ENCODE results near the gene PLEKHG3.
A peak's percentile ranks its signal among the peaks of the same experiment; 100 is the strongest.

The PLEKHG3 gene

GRCh38 chr14:64760916-64761315, 56.7 kb downstream of the PLEKHG3 start:
- Histone ChIP-seq H3K27me3 (ENCODE audit: insufficient read depth, low read length, poor library complexity, severe bottlenecking) (no peaks in the 10 kb centered on the region), H3K4me2 (ENCODE audit: low read depth, low read length, poor library complexity, severe bottlenecking) (no peak overlapping the region), H3F3A (ENCODE audit: low read depth) (no peaks in the 10 kb centered on the region), H3K79me2 (ENCODE audit: insufficient read depth, low read length) (no peaks in the 10 kb centered on the region), H3K9ac (ENCODE audit: low read depth, low read length, poor library complexity, severe bottlenecking) (no peak overlapping the region), H3K9me2 (replicated peaks; ENCODE audit: low read depth, low read length) (no peaks in the 10 kb centered on the region), H4K20me1 (ENCODE audit: insufficient read depth, low read length, poor library complexity, severe bottlenecking) (no peaks in the 10 kb centered on the region), H3K4me3 (ENCODE audit: low read length, poor library complexity, severe bottlenecking) (no peak overlapping the region), H3K4me1 (ENCODE audit: insufficient read depth, low read length, poor library complexity, severe bottlenecking) (peaks cover 32% of the 10 kb centered on the region), H3K9me3 (ENCODE audit: insufficient read depth, low read depth, low read length) (no peaks in the 10 kb centered on the region), H2AFZ (ENCODE audit: low read length) (no peak overlapping the region), H3K36me3 (ENCODE audit: insufficient read depth, low read length) (no peaks in the 10 kb centered on the region)
- TF ChIP-seq EZH2phosphoT487 (IDR thresholded peaks at IDR 0.05; ENCODE audit: borderline replicate concordance) (no peak), CTCF (conservative IDR thresholded peaks at IDR 0.05; ENCODE audit: low read length) (no peak)

DNA sequence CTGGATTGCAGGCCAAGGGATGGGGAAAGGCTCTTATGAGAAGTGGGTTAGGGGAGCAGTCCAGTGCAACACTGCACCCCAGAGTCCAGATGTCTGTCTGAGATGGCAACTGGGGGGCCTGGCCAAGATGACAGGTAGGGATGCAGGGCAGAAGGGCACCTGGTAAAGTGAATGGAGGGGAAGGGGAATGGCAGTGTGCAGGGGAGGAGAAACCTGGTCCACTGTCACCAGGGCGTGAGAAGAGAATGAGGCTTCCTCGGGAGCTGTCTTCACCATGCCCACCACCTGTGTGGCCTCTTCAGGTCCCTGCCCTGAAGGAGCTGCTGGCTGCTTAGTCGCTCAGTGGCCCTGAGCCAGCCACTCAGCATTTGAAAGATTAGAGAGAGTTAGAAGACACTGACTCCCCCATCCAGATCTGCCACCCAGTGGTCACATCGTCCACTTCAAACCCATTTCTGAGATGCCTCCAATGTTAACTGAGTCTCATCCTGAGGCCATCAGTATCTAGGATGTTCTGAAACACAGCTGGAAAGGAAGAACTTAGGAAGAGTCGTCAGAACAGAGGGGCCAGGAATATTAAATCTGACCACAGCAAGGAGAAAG, 57.3 kb downstream of the PLEKHG3 start:
- TF ChIP-seq EZH2phosphoT487 (IDR thresholded peaks at IDR 0.05; ENCODE audit: borderline replicate concordance), result no peak
- TF ChIP-seq CTCF (conservative IDR thresholded peaks at IDR 0.05; ENCODE audit: low read length), result 0 out of 2 replicates have a peak, but pooled peaks have one; percentile 10
- Histone ChIP-seq H3F3A (ENCODE audit: low read depth) (no peaks in the 10 kb centered on the region), H3K36me3 (ENCODE audit: insufficient read depth, low read length) (no peaks in the 10 kb centered on the region), H3K4me1 (ENCODE audit: insufficient read depth, low read length, poor library complexity, severe bottlenecking) (peaks cover 29% of the 10 kb centered on the region), H4K20me1 (ENCODE audit: insufficient read depth, low read length, poor library complexity, severe bottlenecking) (no peaks in the 10 kb centered on the region), H3K79me2 (ENCODE audit: insufficient read depth, low read length) (no peaks in the 10 kb centered on the region), H2AFZ (ENCODE audit: low read length) (no peak overlapping the region), H3K9ac (ENCODE audit: low read depth, low read length, poor library complexity, severe bottlenecking) (no peak overlapping the region), H3K27me3 (ENCODE audit: insufficient read depth, low read length, poor library complexity, severe bottlenecking) (no peaks in the 10 kb centered on the region), H3K9me3 (ENCODE audit: insufficient read depth, low read depth, low read length) (no peaks in the 10 kb centered on the region), H3K4me3 (ENCODE audit: low read length, poor library complexity, severe bottlenecking) (no peak overlapping the region), H3K4me2 (ENCODE audit: low read depth, low read length, poor library complexity, severe bottlenecking) (peak overlapping the region; percentile 23), H3K9me2 (replicated peaks; ENCODE audit: low read depth, low read length) (no peaks in the 10 kb centered on the region)

DNA sequence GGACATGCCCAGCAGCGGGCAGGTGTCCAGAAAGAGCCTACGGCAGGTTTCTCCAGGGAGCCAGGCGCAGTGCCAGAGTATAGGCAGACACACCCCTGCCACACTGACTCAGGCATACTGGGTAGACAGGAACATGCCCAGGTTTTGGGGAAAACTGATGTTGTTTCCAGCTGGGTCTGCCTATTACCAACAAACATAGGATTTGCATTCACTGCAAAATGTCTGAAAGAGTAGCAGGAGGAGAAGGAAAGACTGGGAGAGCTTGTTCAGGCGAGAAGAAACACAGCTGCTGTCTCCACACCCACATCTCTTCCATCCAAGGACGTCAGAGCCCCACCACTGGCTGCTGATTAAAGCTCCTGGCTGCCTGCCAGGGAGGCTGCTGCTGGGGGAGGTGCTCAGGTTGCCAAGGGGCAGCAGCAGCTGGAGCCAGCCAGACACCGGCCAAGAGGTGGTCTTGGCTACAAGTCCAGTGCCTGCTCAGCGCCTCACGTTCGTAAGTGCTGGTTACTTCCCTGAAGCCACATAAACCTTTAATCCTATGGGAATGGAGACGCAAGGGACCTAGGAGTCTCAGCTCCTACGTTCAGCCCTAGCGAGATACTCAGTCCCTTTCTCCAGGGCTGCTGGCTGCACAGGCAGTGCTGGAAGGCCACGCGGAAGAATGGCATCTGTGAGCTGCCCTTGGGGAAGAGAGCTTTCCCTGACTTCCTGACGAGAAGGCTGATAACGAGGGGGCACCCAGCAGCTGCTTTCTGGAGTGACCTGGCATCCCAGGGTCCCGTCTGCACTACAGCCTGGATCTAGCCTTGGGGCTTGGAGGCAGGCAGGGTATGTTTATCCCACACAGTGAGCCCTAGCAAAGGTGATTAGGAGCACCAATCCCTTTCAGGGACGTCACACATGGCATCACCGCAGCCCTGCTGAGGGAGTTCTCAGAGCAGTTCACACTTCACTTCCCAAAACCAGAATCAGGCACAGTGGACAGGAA, 58.1 kb downstream of the PLEKHG3 start:
- no peak overlapping the region for H3K9ac ChIP-seq (ENCODE audit: low read depth, low read length, poor library complexity, severe bottlenecking)
- TF ChIP-seq CTCF (conservative IDR thresholded peaks at IDR 0.05; ENCODE audit: low read length) (no peak), EZH2phosphoT487 (IDR thresholded peaks at IDR 0.05; ENCODE audit: borderline replicate concordance) (no peak)

More for the DNA sequence above, 58.1 kb downstream of the PLEKHG3 start:
- Histone ChIP-seq H3K36me3 (ENCODE audit: insufficient read depth, low read length) (no peaks in the 10 kb centered on the region), H3K9me3 (ENCODE audit: insufficient read depth, low read depth, low read length) (no peaks in the 10 kb centered on the region), H3F3A (ENCODE audit: low read depth) (no peaks in the 10 kb centered on the region), H3K27me3 (ENCODE audit: insufficient read depth, low read length, poor library complexity, severe bottlenecking) (no peaks in the 10 kb centered on the region), H4K20me1 (ENCODE audit: insufficient read depth, low read length, poor library complexity, severe bottlenecking) (no peaks in the 10 kb centered on the region), H3K4me2 (ENCODE audit: low read depth, low read length, poor library complexity, severe bottlenecking) (peak overlapping the region; percentile 23), H3K9me2 (replicated peaks; ENCODE audit: low read depth, low read length) (no peaks in the 10 kb centered on the region), H3K4me1 (ENCODE audit: insufficient read depth, low read length, poor library complexity, severe bottlenecking) (peaks cover 29% of the 10 kb centered on the region), H2AFZ (ENCODE audit: low read length) (no peak overlapping the region), H3K4me3 (ENCODE audit: low read length, poor library complexity, severe bottlenecking) (no peak overlapping the region), H3K79me2 (ENCODE audit: insufficient read depth, low read length) (no peaks in the 10 kb centered on the region)

Measured in Loucy (cell line).